Hepatocyte (in vitro differentiated cells): ENCODE data around the gene PRPF31.

ENCODE experiments used
- CTCF ChIP-seq: fragments of 200-600 bp; sonication (generic); IDR thresholded peaks from 2 replicates; pipeline ENCODE4 v1.5.1; 2016; ENCODE audit warnings: antibody characterized with exemption, mild to moderate bottlenecking; ENCODE audit not compliant: poor library complexity
- EZH2 ChIP-seq: fragments of 200-600 bp; sonication (generic); IDR thresholded peaks from 2 replicates; pipeline ENCODE4 v1.6.1; 2016; ENCODE audit warnings: antibody characterized with exemption, mild to moderate bottlenecking, borderline replicate concordance

- TF ChIP-seq CTCF = no peak
- no peak for TF ChIP-seq EZH2
Measured at GRCh38 chr19:54142166-54142780, 26.7 kb downstream of the PRPF31 start.
